LHCN-M2 (cell line): ENCODE data around the gene ARPP21. TPM values are rescaled to one million over a fixed set of nuclear protein-coding genes. Genes with fewer than 3 reads are reported as not detected.
"Not testable (repeated sequence)": the region's sequence is repeated elsewhere in the genome, so short reads cannot be mapped to it uniquely, and the experiment has no call there.

Experiments
- DNase-seq: peaks from one replicate; pipeline ENCODE4 v3.0.0-alpha.2; 2012; ENCODE audit warnings: low read depth
- polyA plus RNA-seq: library from polyadenylated mRNA; unstranded; fragments of >200 nt; gene quantifications from one replicate; pipeline ENCODE4 v1.2.1, GENCODE V29; 2012; ENCODE audit warnings: missing spikeins
- total RNA-seq: library from RNA; depleted of rRNA; stranded (reverse); fragments of >200 nt; gene quantifications from 2 replicates; pipeline ENCODE4 v1.2.3, GENCODE V29; 2014; rRNA removed

ARPP21 gene
- total RNA-seq: 2.1 and 7.1 TPM in 2 replicates
- polyA plus RNA-seq: 1.7 TPM

GRCh38 chr3:35639254-35640186 is at the start of gene ARPP21:
Gene ARPP21 (plus strand): TSS chr3:35639525. CDS start chr3:35681752, 42,227 bp downstream.
- peak; percentile 62 for DNase-seq

GRCh38 chr3:35592589-35593295 is 46.6 kb upstream of the ARPP21 start:
- DNase-seq: peak; percentile 2

DNA sequence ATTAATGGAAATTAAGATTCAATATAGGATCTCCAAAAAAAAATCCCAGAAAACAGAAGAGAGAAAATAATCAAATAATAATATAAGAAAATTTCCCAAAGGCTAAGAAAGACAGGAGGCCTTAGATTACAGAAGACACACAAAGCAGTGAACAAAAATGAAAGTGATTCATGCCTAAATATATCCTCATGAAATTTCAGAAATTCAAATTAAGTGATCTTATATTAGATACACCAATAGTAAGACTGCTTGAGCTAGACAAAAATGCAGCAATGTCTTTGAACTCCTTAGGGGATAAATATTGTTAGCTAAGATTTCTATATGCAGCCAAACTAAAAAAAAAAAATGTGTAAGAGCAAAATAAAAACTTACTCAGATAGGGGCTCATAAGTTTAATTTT is 44.6 kb upstream of the ARPP21 start:
- no peak for DNase-seq

DNA sequence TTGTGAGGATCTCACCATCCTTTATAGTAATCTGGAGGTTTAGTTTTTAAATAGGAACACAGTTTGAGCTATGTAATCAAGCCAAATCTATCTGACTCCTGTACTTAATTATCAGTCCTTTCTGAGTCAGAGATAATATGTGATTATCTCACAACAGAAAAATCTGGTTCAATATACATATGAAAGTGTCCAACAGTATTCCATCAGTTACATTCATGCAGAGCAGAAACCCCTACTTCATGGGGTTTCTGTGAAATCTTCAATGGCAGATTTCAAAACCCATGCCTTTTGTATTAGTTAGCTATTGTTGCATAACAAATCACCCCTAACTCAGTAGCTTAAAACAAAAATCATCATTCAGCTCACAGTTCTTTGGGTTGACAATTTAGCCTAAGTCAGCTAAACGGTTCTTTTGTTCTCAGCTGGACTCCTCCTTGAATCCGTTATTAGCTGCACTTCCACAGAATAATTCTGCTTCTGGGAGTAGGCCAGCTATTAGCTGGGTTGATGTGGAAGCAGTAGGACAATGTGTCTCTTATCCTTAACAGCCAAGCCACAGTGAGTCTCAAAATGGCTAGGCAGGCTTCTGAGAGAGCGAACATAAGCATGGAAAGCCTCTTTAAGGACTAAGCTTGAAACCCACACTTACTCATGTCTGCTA is 42.9 kb upstream of the ARPP21 start:
- DNase-seq: no peak

DNA sequence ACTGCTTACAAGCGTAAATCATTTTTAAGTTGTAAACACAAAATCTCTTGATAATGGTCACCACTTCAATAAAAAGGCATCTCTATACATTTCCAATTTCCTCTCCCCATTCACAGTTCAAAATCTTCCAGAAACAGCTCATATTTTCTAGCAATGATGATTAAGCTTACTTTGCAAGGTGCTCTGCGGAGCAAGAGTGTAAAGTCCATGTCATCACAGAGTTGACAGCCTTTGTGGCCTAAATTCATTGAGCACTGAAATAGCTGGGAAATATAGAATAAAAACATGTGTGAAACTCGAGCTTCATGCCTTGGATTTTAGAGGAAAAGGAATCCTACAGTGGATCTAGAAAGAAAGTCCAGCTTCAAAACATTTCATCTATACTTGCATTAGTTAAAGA is 41.8 kb upstream of the ARPP21 start:
- no peak for DNase-seq

DNA sequence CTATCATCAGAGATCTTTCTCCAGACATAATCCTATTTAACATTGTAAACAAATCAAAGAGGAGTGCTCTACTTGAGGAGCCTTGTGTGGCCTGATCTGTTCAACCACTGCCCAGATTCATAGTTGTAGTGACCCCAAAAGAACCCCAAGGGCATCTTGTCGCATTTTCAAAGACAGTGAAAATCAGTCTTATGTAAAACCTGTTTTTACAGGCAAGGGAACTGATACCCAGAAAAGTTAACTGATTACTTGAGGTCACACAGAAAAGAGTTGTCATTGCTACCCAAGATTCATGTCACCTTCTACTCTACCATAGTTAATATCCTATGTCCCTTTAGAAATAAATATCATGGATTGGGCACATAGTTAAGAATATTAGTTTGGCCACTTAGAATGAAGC is 40.5 kb upstream of the ARPP21 start:
- no peak for DNase-seq

DNA sequence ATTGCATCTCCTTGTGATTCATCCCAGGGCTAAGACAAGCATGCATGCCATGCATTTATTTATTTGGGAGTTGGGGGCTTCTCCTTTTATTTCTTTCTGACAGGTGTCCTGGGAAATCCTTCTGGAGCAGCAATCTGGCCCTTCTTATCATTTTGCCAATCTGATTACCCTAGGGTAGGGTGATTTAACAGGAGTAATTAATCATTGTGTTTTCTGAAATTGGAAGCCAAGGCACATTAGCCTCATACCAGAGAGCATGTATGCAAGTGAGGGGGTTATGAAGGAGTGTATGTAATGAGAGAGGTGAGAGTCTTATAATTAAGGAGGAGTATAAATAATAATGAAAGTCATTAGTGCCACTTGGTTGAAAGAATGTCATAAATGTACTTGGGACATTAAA is 37.4 kb upstream of the ARPP21 start:
- no peak for DNase-seq

DNA sequence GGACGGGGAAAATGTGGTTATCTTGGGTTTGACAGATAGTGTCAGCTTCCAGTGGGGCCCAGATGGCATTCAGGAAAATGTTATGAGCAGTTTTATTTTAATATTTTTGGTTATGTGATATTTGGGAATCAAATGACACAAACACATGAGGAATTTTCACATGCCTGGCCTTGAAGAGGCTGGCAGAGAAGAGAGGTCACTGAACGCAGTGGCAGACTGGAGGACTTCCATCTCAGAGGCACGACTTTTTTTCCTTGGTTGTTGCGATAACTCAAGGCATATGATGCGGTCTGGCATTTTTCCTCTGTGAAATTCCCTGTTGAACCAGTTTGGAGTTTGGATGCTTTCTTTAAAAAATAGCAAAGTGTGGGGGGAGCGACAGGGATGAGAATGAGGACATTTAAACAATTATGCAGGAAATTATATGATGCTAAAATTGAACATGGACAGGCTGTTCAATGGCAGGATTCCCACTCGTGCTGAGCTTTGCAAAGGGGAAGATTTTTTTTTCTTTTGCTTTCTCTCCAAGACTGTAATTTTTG is 36.9 kb upstream of the ARPP21 start:
- DNase-seq: peak; percentile 5

GRCh38 chr3:35616346-35616745 is 23.0 kb upstream of the ARPP21 start:
- DNase-seq: peak; percentile 52

DNA sequence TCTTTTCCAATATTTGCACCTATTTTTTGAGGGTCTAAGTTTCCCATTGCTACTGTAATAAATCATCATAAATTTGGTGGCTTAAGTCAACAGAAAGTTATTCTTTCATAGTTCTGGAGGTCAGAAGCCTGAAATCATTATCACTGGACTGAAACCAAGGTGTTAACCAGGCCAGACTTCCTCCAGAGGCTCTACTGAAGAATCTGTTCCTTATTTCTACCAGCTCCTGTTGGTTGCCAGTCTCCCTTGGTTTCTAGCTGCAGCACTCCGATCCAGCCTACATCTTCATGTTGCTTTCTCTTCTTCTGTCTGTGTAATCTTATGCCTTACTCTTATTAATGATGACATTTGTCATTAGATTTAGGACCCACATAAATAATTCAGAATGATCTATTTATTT is 22.0 kb upstream of the ARPP21 start:
- no peak for DNase-seq

GRCh38 chr3:35620238-35620637 is 19.1 kb upstream of the ARPP21 start:
- DNase-seq: not testable (repeated sequence)

GRCh38 chr3:35624698-35625097 is 14.6 kb upstream of the ARPP21 start:
- DNase-seq: peak; percentile 49

DNA sequence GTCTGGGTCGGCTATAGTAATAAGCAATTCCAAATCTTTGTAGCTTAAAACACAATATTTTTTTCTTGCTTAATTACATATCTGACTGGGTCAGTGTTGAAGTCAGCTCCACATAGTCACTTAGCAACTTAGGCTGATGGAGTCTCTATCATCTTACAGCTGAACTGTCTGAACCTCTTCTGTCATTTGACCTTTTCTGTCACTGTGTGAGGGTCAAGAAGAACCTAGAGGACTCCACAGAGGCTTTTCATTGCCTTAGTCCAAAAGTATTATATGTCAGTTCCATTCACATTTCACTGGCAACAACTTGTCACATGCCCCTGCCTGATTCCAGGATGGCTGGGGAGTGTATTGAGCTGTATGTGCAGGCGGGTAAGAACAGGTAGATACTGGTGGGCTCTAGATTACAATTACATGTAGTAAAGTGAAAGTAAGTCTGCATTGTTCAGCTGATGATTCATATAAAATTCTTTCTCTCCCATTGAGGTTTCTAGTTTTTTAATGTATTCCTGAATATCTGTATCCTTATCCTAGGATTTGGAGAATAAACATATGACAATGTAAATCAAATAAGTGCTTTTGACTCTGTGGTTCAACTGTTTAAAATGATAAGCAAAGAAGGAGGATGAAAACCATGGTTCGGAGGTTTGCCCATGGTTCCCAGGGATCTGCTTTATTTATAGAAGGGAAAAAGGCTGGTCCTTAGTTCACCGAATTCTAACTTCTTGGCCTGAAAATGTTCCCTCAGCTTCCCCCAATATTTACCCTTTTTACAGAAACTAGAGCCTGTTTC is 5.8 kb upstream of the ARPP21 start:
- DNase-seq: peak; percentile 37

- no peak for DNase-seq
Measured at GRCh38 chr3:35635407-35635806, 3.9 kb upstream of the ARPP21 start.

- no peak for DNase-seq
Measured at GRCh38 chr3:35635926-35636683, 3.2 kb upstream of the ARPP21 start.

DNA sequence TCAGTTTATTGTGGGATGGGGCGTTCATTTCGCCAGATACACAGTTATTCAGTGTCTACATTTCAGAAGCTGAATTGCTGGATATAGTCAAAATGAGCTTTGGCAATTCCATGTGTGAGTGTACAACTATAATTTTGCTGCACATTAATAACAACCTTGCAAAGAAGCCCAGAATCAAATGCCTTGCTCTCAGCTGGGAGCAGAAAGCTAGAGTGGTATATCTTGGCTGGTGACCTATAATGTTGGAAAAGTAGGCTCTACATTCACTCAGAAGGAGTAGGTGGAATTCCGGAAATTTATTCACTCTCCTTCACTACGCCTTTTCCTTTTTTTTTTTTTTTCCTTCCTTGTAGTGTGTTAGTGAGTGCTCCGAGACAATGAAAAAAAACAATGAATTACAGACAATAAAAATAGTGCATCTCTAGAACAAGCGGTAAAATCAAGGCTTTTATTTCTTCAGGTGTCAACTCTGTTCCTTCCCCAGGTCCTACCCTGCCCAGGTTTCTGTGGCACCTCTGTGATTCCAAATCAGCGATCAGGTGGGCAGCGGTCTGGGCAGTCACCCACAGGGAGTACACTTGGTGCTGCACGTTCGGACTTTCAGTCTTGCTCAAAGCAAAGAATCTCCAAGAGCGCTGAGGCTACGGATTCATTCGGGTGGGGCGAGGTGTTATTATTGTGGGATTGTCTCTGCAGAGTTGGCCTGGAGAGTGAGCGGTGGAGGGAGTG is 910 bp upstream of the ARPP21 start:
- DNase-seq: no peak

- no peak for DNase-seq
Measured at GRCh38 chr3:35638980-35639253, 408 bp upstream of the ARPP21 start.

GRCh38 chr3:35640190-35641165 is 1.2 kb downstream of the ARPP21 start:
- DNase-seq: no peak

GRCh38 chr3:35641331-35641730 is 2.0 kb downstream of the ARPP21 start:
- DNase-seq: no peak
